Fibroblast of villous mesenchyme (primary cell): ENCODE measurements around the gene SPPL2A. TPM values are rescaled to one million over a fixed set of nuclear protein-coding genes. Genes with fewer than 3 reads are reported as not detected.

Source experiments
- DNase-seq: peaks from one replicate; pipeline ENCODE4 v3.0.0-alpha.2; 2010; ENCODE audit warnings: low read depth
- H3K4me3 ChIP-seq: 2 replicates; pipeline ENCODE4 v1.5.1; 2011; ENCODE audit warnings: low read depth, mild to moderate bottlenecking, low read length
- CTCF ChIP-seq: IDR thresholded peaks from 2 replicates; pipeline ENCODE4 v1.5.1; 2012; ENCODE audit warnings: low read depth, mild to moderate bottlenecking, low read length; ENCODE audit not compliant: insufficient read depth
- small RNA-seq: library from RNA; depleted of rRNA; stranded (forward); fragments of <200 nt; gene quantifications from one replicate; pipeline ENCODE3, GENCODE V24; 2012
- total RNA-seq: library from RNA; depleted of rRNA; stranded (reverse); fragments of >200 nt; gene quantifications from 2 replicates; pipeline ENCODE4 v1.2.3, GENCODE V29; 2012

The SPPL2A gene
- total RNA-seq, 1 donor: 75.6 TPM

DNA sequence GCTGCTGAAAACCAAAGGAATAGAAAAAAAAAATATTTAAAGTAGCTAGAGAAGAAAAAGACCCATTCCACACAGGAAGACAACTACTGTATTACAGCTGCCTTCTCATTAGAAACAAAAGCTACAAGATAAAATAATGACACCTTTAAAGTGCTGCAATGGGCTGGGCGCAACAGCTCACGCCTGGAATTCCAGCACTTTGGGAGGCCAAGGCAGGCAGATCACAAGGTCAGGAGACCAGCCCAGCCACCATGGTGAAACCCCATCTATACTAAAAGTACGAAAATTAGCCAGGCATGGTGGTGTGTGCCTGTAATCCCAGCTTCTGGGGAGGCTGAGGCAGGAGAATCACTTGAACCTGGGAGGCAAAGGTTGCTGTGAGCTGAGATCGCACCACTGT is 110.0 kb downstream of the SPPL2A start:
- no peak for TF ChIP-seq CTCF
- DNase-seq: no peak
- no peak overlapping the region for H3K4me3 ChIP-seq

- H3K4me3 ChIP-seq: no peak overlapping the region
- DNase-seq: no peak
- TF ChIP-seq CTCF: no peak
Observed at GRCh38 chr15:50653156-50653743, 112.3 kb downstream of the SPPL2A start.

GRCh38 chr15:50652671-50653070 is 112.8 kb downstream of the SPPL2A start:
- no peak overlapping the region for H3K4me3 ChIP-seq
- DNase-seq: no peak
- no peak for TF ChIP-seq CTCF

Small RNA genes lying within 50 kb of the gene (small RNA-seq; reads per million reads assigned to genes)
- gene AC012100.1: not detected
- gene RN7SL354P: not detected

Other genes starting within 250 kb of the SPPL2A start
- 1.3 TPM in 1 of 2 replicates, not detected in the other for gene USP50, start 219.0 kb downstream of the SPPL2A start, total RNA-seq
- gene TRPM7, start 78.9 kb downstream of the SPPL2A start, total RNA-seq: 58.3 and 69.5 TPM in 2 replicates
- 16.4 and 26.3 TPM in 2 replicates for gene AP4E1, start 143.0 kb upstream of the SPPL2A start, total RNA-seq